Stomach (tissue), 9 donors: ENCODE measurements around the gene GOLGA6A. TPM values are rescaled to one million over a fixed set of nuclear protein-coding genes. Genes with fewer than 3 reads are reported as not detected.

Source experiments
- DNase-seq, 2 donors: peaks; one replicate each; pipeline versions ENCODE4 v3.0.0 to v3.0.0-alpha.2; 2013 to 2019
- H3K27ac ChIP-seq, 5 donors: fragments of 200-600 bp in 4 of 5; sonication (generic) in 4 of 5; one replicate each; pipeline ENCODE4 v1.5.1; 2013 to 2019; ENCODE audit warnings: mild to moderate bottlenecking in 1 of 5, moderate library complexity in 1 of 5
- H3K27me3 ChIP-seq, 3 donors: fragments of 200-600 bp; sonication (generic); one replicate each; pipeline ENCODE4 v1.5.1; 2017 to 2019; ENCODE audit warnings: mixed run types in 1 of 3
- H3K36me3 ChIP-seq, 4 donors: fragments of 200-600 bp; sonication (generic); 1 replicate in 3 of 4; 2 replicates in 1 of 4; pipeline ENCODE4 v1.5.1; 2016 to 2019
- H3K4me1 ChIP-seq, 4 donors: fragments of 200-600 bp; sonication (generic); one replicate each; pipeline ENCODE4 v1.5.1; 2016 to 2019
- H3K4me3 ChIP-seq, 4 donors: fragments of 200-600 bp; sonication (generic) in 3 of 4; one replicate each; pipeline ENCODE4 v1.5.1; 2016 to 2019; ENCODE audit warnings: mild to moderate bottlenecking in 1 of 4
- H3K9me3 ChIP-seq, 4 donors: fragments of 200-600 bp; sonication (generic); one replicate each; pipeline ENCODE4 v1.5.1; 2016 to 2019
- EP300 ChIP-seq: sonication (generic); formaldehyde crosslinking; IDR thresholded peaks from one replicate; pipeline ENCODE4 v1.6.1; 2017; ENCODE audit warnings: antibody characterized with exemption
- POLR2A ChIP-seq, 4 donors: fragments of 450-650 bp; IDR thresholded peaks; one replicate each; pipeline ENCODE4 v1.6.1; 2016; ENCODE audit warnings: antibody characterized with exemption in 4 of 4, control low read depth in 2 of 4, mild to moderate bottlenecking in 1 of 4, moderate library complexity in 1 of 4
- POLR2AphosphoS5 ChIP-seq, 3 donors: sonication (generic); formaldehyde crosslinking; IDR thresholded peaks; one replicate each; pipeline ENCODE4 v1.6.1; 2016; ENCODE audit warnings: antibody characterized with exemption in 3 of 3
- WGBS, 5 donors: extraction: QIAGEN DNeasy Blood & Tissue Kit in 3 of 5; methylation state at CpG; one replicate each; pipeline versions ENCODE4 v1.1.5 to v1.1.7; 2013 to 2018; 5-methylcytosine and 5-hydroxymethylcytosine counted together
- intact Hi-C: fragments of 100-400 bp; cut with DNase I; formaldehyde crosslinking; loops from one replicate; pipeline ENCODE4 v1.15.1; 2023; ENCODE audit warnings: low total_unique reads
- polyA plus RNA-seq, 3 donors: library from polyadenylated mRNA; stranded (reverse); fragments of 200-250 nt; gene quantifications; one replicate each; pipeline ENCODE4 v1.2.3, GENCODE V29; 2013
- total RNA-seq, 5 donors: library from RNA; depleted of rRNA; stranded (reverse); fragments of >200 nt; gene quantifications; one replicate each; pipeline versions ENCODE4 v1.1.0 to v1.2.3, GENCODE V29; 2014 to 2016
- TF ChIP-seq, protein P1 (sequence below), 7 experiments: fragments of 450-650 bp in 4 of 7; fragments of 200-600 bp in 3 of 7; sonication (generic) in 3 of 7; IDR thresholded peaks; one replicate each; pipeline ENCODE4 v1.5.1; 2016 to 2019; ENCODE audit warnings: antibody characterized with exemption in 7 of 7, control low read depth in 2 of 7, mild to moderate bottlenecking in 1 of 7
- donor health status: healthy with polysubstance abuse.
- donor health status: Bipolar disorder and iron deficiency.
- donor health status: healthy.

Gene GOLGA6A
- total and polyA plus RNA-seq, 8 donors: 1.1 TPM; not detected in 7

DNA sequence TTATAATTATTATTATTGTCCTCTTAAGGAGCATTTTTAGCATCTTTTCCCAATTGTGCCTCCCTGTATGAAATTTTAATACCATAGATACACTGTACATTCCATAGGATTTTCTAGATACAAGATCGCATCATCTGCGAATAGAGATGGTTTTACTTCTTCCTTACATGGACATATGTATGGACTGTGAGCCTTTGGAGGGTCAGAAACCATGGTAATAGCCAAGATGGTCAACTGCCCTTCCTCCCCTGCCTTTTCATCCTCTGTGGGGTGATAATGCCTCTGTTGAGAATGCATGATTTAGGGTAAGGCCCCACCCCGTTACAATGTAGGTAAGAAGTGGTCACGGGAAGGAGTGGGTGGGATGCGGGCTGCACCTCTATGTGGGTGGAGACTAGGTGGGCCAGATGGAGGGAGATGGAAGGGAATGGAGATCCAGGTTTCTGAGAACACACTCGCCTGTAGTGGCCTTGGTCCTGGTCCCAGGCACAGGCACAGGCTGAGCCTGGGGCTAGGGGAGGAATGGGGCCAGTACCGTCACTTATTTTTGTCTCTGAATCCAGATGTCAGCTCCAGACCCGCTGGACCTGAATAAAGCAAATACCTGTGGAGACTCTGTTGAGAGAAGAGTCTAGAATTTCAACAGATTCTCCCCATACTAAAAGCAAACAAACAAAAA, 31.7 kb downstream of the GOLGA6A start:
- H3K27me3 ChIP-seq: no peaks in the 10 kb centered on the region
- H3K4me1 ChIP-seq: peaks cover 28 to 52% (median 40%) of the 10 kb centered on the region in 4 donors
- H3K9me3 ChIP-seq: no peaks in the 10 kb centered on the region
- H3K4me3 ChIP-seq: no peak overlapping the region
- H3K27ac ChIP-seq: peak overlapping the region; percentile 73 to 84 (median 79)
- TF ChIP-seq POLR2AphosphoS5 (IDR thresholded peaks at IDR 0.05): no peak
- TF ChIP-seq, protein P1, sequence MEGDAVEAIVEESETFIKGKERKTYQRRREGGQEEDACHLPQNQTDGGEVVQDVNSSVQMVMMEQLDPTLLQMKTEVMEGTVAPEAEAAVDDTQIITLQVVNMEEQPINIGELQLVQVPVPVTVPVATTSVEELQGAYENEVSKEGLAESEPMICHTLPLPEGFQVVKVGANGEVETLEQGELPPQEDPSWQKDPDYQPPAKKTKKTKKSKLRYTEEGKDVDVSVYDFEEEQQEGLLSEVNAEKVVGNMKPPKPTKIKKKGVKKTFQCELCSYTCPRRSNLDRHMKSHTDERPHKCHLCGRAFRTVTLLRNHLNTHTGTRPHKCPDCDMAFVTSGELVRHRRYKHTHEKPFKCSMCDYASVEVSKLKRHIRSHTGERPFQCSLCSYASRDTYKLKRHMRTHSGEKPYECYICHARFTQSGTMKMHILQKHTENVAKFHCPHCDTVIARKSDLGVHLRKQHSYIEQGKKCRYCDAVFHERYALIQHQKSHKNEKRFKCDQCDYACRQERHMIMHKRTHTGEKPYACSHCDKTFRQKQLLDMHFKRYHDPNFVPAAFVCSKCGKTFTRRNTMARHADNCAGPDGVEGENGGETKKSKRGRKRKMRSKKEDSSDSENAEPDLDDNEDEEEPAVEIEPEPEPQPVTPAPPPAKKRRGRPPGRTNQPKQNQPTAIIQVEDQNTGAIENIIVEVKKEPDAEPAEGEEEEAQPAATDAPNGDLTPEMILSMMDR (IDR thresholded peaks at IDR 0.05): no peak
- TF ChIP-seq POLR2A (IDR thresholded peaks at IDR 0.05): no peak
- no peak for TF ChIP-seq EP300
- H3K36me3 ChIP-seq: peaks cover 0 to 3% (median under 1%) of the 10 kb centered on the region in 4 donors
- 71 to 80% (median 77%) methylated on average over 8 of the region's 8 CpGs for WGBS, 5 donors
- DNase-seq: peak in 1 of 2 donors; percentile 5
- intact Hi-C loops: no loop called here

DNA sequence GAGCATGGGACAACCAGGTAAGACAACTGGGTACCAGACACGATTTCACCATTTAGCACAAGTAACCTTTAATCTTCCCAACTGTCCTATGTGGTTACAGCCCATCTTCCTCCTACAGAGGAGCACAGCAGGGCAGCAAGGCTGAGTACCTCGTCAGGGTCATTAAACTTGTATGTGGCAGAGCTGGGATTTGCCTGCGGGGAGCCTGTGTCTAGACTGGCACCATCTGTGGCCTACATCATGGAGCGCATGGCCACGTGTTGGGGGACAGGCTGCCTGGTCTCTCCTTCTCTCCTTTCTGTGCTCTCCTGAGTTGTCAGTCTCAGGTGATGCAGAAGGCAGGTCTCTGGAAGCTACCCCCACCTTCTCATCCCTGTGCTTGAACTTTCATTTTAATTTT, 32.2 kb downstream of the GOLGA6A start:
- DNase-seq: no peak
- Histone ChIP-seq H3K9me3 (no peaks in the 10 kb centered on the region), H3K36me3 (peaks cover 0 to 9% (median 6%) of the 10 kb centered on the region in 4 donors), H3K27ac (peak overlapping the region in 4 of 5 donors; percentile 73 to 84 (median 78)), H3K27me3 (no peaks in the 10 kb centered on the region), H3K4me1 (peaks cover 28 to 52% (median 40%) of the 10 kb centered on the region in 4 donors), H3K4me3 (no peak overlapping the region)
- TF ChIP-seq, protein P1 (IDR thresholded peaks at IDR 0.05): no peak
- TF ChIP-seq EP300 (no peak), POLR2AphosphoS5 (IDR thresholded peaks at IDR 0.05) (no peak), POLR2A (IDR thresholded peaks at IDR 0.05) (no peak)
- WGBS, 5 donors: 79 to 89% (median 81%) methylated on average over 5 of the region's 5 CpGs
- intact Hi-C loops: no loop called here

DNA sequence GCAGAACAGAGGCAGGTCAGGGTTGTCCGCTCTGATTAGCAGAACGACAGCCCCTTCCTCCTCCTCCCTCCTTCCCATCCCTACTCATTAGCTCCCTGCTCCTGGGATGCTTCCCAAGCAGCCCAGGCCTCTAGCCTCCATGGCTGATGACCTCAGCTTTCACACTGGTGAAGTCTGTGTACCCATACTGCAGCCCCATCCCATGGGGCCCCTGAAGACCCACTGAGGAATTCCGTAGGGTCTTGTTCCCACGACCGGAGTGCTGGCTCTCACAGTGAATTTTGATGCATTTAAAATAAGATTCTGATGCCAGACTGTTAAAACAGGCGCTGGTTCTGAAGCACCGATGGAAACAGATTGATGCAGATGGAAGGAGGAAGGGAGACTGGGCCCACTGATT, 36.1 kb downstream of the GOLGA6A start:
- peak in 1 of 2 donors; percentile 11 for DNase-seq
- intact Hi-C loops: no loop called here
- 81 to 86% (median 83%) methylated on average over 7 of the region's 7 CpGs for WGBS, 5 donors
- no peaks in the 10 kb centered on the region for H3K27me3 ChIP-seq
- peaks cover 0 to 38% (median 37%) of the 10 kb centered on the region in 4 donors for H3K36me3 ChIP-seq
- H3K27ac ChIP-seq: no peak overlapping the region
- peaks cover 18 to 38% (median 28%) of the 10 kb centered on the region in 4 donors for H3K4me1 ChIP-seq
- TF ChIP-seq, protein P1 (IDR thresholded peaks at IDR 0.05): no peak
- TF ChIP-seq POLR2A (IDR thresholded peaks at IDR 0.05) (no peak), EP300 (no peak), POLR2AphosphoS5 (IDR thresholded peaks at IDR 0.05) (no peak)
- H3K4me3 ChIP-seq: no peak overlapping the region
- H3K9me3 ChIP-seq: no peaks in the 10 kb centered on the region

DNA sequence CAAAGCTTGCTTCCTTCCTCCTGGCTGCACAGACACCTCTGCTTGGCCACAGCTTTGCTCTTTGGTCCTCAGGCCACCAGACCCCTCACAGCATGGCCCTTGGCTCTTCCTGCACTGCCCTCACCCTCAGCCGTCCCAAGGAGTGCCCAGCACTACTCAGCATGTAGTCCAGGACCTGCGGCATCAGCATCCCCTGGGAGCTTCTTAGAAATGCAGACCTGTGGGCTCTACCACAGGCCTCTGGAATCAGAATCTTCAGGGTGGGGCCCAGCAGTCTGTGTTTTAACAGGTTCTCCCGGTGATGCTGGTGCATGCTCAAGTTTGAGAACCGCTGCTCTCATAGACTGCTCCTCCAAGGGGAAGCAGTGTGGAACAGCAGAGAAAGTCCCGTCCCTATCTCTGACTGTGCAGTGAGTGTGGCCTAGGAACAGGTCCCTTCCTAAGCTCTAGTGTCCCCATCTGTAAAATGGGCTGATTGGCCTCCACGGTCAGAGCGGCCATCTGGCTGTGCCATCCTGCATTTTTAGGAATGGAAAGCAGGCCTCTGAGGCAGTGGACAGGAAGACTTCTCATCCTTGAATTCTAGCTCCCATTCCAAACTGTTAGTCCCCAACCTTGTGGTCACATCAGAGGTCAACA, 36.6 kb downstream of the GOLGA6A start:
- Histone ChIP-seq H3K9me3 (no peaks in the 10 kb centered on the region), H3K27me3 (no peaks in the 10 kb centered on the region), H3K27ac (no peak overlapping the region), H3K4me1 (peaks cover 16 to 34% (median 29%) of the 10 kb centered on the region in 4 donors), H3K4me3 (no peak overlapping the region), H3K36me3 (peaks cover 0 to 38% (median 37%) of the 10 kb centered on the region in 4 donors)
- TF ChIP-seq, protein P1 (IDR thresholded peaks at IDR 0.05): no peak
- TF ChIP-seq EP300 (no peak), POLR2AphosphoS5 (IDR thresholded peaks at IDR 0.05) (no peak), POLR2A (IDR thresholded peaks at IDR 0.05) (no peak)
- DNase-seq: no peak
- 75 to 89% (median 79%) methylated on average over 7 of the region's 7 CpGs for WGBS, 5 donors
- intact Hi-C loops: no loop called here
